Large intestine (tissue), 3 donors: Measurements from ENCODE around the gene CRIP3. TPM values are rescaled to one million over a fixed set of nuclear protein-coding genes. Genes with fewer than 3 reads are reported as not detected.

Experiments used
- DNase-seq, 2 donors: peaks; one replicate each; pipeline versions ENCODE4 v3.0.0 to v3.0.0-alpha.2; 2013
- H3K27ac ChIP-seq: one replicate; pipeline ENCODE4 v1.5.1; 2013; ENCODE audit warnings: low read length
- H3K27me3 ChIP-seq: 2 replicates; pipeline ENCODE4 v1.6.1; 2013; ENCODE audit warnings: low read length; ENCODE audit not compliant: control insufficient read depth, insufficient read depth
- H3K36me3 ChIP-seq: 2 replicates; pipeline ENCODE4 v1.6.1; 2013; ENCODE audit warnings: low read length; ENCODE audit not compliant: control insufficient read depth, insufficient read depth
- H3K4me1 ChIP-seq: one replicate; pipeline ENCODE4 v1.6.1; 2013; ENCODE audit warnings: low read length; ENCODE audit not compliant: control insufficient read depth, insufficient read depth
- H3K4me3 ChIP-seq: one replicate; pipeline ENCODE4 v1.5.1; 2013; ENCODE audit warnings: low read length
- H3K9me3 ChIP-seq: one replicate; pipeline ENCODE4 v1.6.1; 2013; ENCODE audit warnings: mild to moderate bottlenecking, low read depth, low read length, moderate library complexity; ENCODE audit not compliant: control insufficient read depth
- WGBS: methylation state at CpG from one replicate; pipeline ENCODE4 v1.1.5; 2013; ENCODE audit warnings: low lambda C conversion rate; ENCODE audit not compliant: insufficient coverage; 5-methylcytosine and 5-hydroxymethylcytosine counted together
- polyA plus RNA-seq: library from polyadenylated mRNA; unstranded; fragments of 120-200 nt; gene quantifications from one replicate; pipeline ENCODE4 v1.2.1, GENCODE V29; 2013

The CRIP3 gene
- polyA plus RNA-seq, 1 donor: 8.4 TPM

- no peak overlapping the region for H3K4me3 ChIP-seq
- H3K36me3 ChIP-seq: no peaks in the 10 kb centered on the region
- WGBS: no CpG with 5 or more reads among the region's 6 CpGs
- peaks cover 31% of the 10 kb centered on the region for H3K4me1 ChIP-seq
- DNase-seq: peak in 1 of 2 donors; percentile 61
- H3K27me3 ChIP-seq: no peaks in the 10 kb centered on the region
- H3K27ac ChIP-seq: peak overlapping the region; percentile 81
- H3K9me3 ChIP-seq: peaks cover 3% of the 10 kb centered on the region
Measured at GRCh38 chr6:43290905-43291355, 17.7 kb downstream of the CRIP3 start.

- H3K27ac ChIP-seq: peak overlapping the region; percentile 81
- H3K9me3 ChIP-seq: peaks cover 3% of the 10 kb centered on the region
- peak; percentile 81 to 91 for DNase-seq
- WGBS: 37% methylated on average over 2 of the region's 3 CpGs
- H3K4me3 ChIP-seq: no peak overlapping the region
- H3K36me3 ChIP-seq: no peaks in the 10 kb centered on the region
- no peaks in the 10 kb centered on the region for H3K27me3 ChIP-seq
- peaks cover 31% of the 10 kb centered on the region for H3K4me1 ChIP-seq
Measured at GRCh38 chr6:43290339-43290904, 18.2 kb downstream of the CRIP3 start.

- H3K4me3 ChIP-seq: no peak overlapping the region
- H3K9me3 ChIP-seq: peaks cover 3% of the 10 kb centered on the region
- H3K27me3 ChIP-seq: no peaks in the 10 kb centered on the region
- DNase-seq: no peak
- no peak overlapping the region for H3K27ac ChIP-seq
- WGBS: no CpG with 5 or more reads among the region's 7 CpGs
- peaks cover 31% of the 10 kb centered on the region for H3K4me1 ChIP-seq
- no peaks in the 10 kb centered on the region for H3K36me3 ChIP-seq
Measured at GRCh38 chr6:43287717-43288679, 20.6 kb downstream of the CRIP3 start.

- DNase-seq: no peak
- Histone ChIP-seq H3K27ac (no peak overlapping the region), H3K27me3 (no peaks in the 10 kb centered on the region), H3K4me1 (peaks cover 31% of the 10 kb centered on the region), H3K4me3 (no peak overlapping the region), H3K9me3 (peaks cover 3% of the 10 kb centered on the region), H3K36me3 (no peaks in the 10 kb centered on the region)
- no CpG with 5 or more reads among the region's 10 CpGs for WGBS
Measured at GRCh38 chr6:43286980-43287716, 21.5 kb downstream of the CRIP3 start.

- Histone ChIP-seq H3K36me3 (no peaks in the 10 kb centered on the region), H3K4me1 (peaks cover 31% of the 10 kb centered on the region), H3K27me3 (no peaks in the 10 kb centered on the region), H3K27ac (no peak overlapping the region), H3K9me3 (peaks cover 3% of the 10 kb centered on the region), H3K4me3 (no peak overlapping the region)
- no CpG with 5 or more reads among the region's 6 CpGs for WGBS
- DNase-seq: no peak
Measured at GRCh38 chr6:43286456-43286979, 22.1 kb downstream of the CRIP3 start.

- H3K4me1 ChIP-seq: peaks cover 25% of the 10 kb centered on the region
- no peak overlapping the region for H3K4me3 ChIP-seq
- H3K27ac ChIP-seq: no peak overlapping the region
- no peaks in the 10 kb centered on the region for H3K36me3 ChIP-seq
- H3K9me3 ChIP-seq: peaks cover 3% of the 10 kb centered on the region
- H3K27me3 ChIP-seq: no peaks in the 10 kb centered on the region
- no CpG with 5 or more reads among the region's 5 CpGs for WGBS
- no peak for DNase-seq
Measured at GRCh38 chr6:43285832-43286231, 22.8 kb downstream of the CRIP3 start.

GRCh38 chr6:43284991-43285781, 23.4 kb downstream of the CRIP3 start:
- no peak overlapping the region for H3K4me3 ChIP-seq
- peaks cover 20% of the 10 kb centered on the region for H3K4me1 ChIP-seq
- H3K9me3 ChIP-seq: peaks cover 3% of the 10 kb centered on the region
- no peaks in the 10 kb centered on the region for H3K36me3 ChIP-seq
- no CpG with 5 or more reads among the region's 83 CpGs for WGBS
- no peak overlapping the region for H3K27ac ChIP-seq
- DNase-seq: peak in 1 of 2 donors; percentile 49
- H3K27me3 ChIP-seq: no peaks in the 10 kb centered on the region

- no peaks in the 10 kb centered on the region for H3K27me3 ChIP-seq
- peaks cover 29% of the 10 kb centered on the region for H3K4me1 ChIP-seq
- H3K36me3 ChIP-seq: no peaks in the 10 kb centered on the region
- no peak overlapping the region for H3K4me3 ChIP-seq
- H3K27ac ChIP-seq: no peak overlapping the region
- no peak for DNase-seq
- H3K9me3 ChIP-seq: peaks cover 3% of the 10 kb centered on the region
- no CpG with 5 or more reads among the region's 27 CpGs for WGBS
Measured at GRCh38 chr6:43283905-43284304, 24.7 kb downstream of the CRIP3 start.

- peaks cover 3% of the 10 kb centered on the region for H3K9me3 ChIP-seq
- no peak for DNase-seq
- H3K36me3 ChIP-seq: no peaks in the 10 kb centered on the region
- H3K27ac ChIP-seq: no peak overlapping the region
- H3K4me1 ChIP-seq: peaks cover 33% of the 10 kb centered on the region
- H3K4me3 ChIP-seq: no peak overlapping the region
- WGBS: no CpG with 5 or more reads among the region's 18 CpGs
- H3K27me3 ChIP-seq: no peaks in the 10 kb centered on the region
Measured at GRCh38 chr6:43283514-43283901, 25.1 kb downstream of the CRIP3 start.
